HepG2 (cell line): ENCODE measurements around the gene KLHL11. TPM values are rescaled to one million over a fixed set of nuclear protein-coding genes. Genes with fewer than 3 reads are reported as not detected.

ENCODE experiments used
- FOXM1 ChIP-seq: sonication (generic); formaldehyde crosslinking; IDR thresholded peaks from 2 replicates; pipeline ENCODE4 v1.5.0; 2020; ENCODE audit warnings: missing genetic modification reagents
- HINFP ChIP-seq: sonication (generic); formaldehyde crosslinking; IDR thresholded peaks from 2 replicates; pipeline ENCODE4 v1.4.0; 2020; ENCODE audit warnings: low read depth, mild to moderate bottlenecking, missing genetic modification reagents
- IRF1 ChIP-seq: sonication (generic); formaldehyde crosslinking; IDR thresholded peaks from 2 replicates; pipeline ENCODE4 v1.4.0; 2020; ENCODE audit warnings: low read depth, mild to moderate bottlenecking, missing genetic modification reagents
- PHF21A ChIP-seq: sonication (generic); formaldehyde crosslinking; IDR thresholded peaks from 2 replicates; pipeline ENCODE4 v1.5.0; 2020; ENCODE audit warnings: mild to moderate bottlenecking, missing genetic modification reagents
- POLR2AphosphoS2 ChIP-seq: IDR thresholded peaks from 2 replicates; pipeline ENCODE4 v1.6.1; 2011; ENCODE audit warnings: low read depth, low read length, improper control_type of control experiment
- PREB ChIP-seq: sonication (generic); formaldehyde crosslinking; IDR thresholded peaks from 2 replicates; pipeline ENCODE4 v1.4.0; 2020; ENCODE audit warnings: missing genetic modification reagents
- PRMT3 ChIP-seq: sonication (generic); formaldehyde crosslinking; IDR thresholded peaks from 2 replicates; pipeline ENCODE4 v1.8.1; 2022; ENCODE audit warnings: low read depth, mild to moderate bottlenecking, moderate library complexity, missing genetic modification reagents, borderline replicate concordance
- RXRA ChIP-seq: sonication (generic); formaldehyde crosslinking; IDR thresholded peaks from 2 replicates; pipeline ENCODE4 v1.5.1; 2020; ENCODE audit warnings: missing genetic modification reagents
- STAT5B ChIP-seq: sonication (generic); formaldehyde crosslinking; IDR thresholded peaks from 2 replicates; pipeline ENCODE4 v1.4.0; 2020; ENCODE audit warnings: missing genetic modification reagents
- TAF1 ChIP-seq: sonication (generic); formaldehyde crosslinking; IDR thresholded peaks from 2 replicates; pipeline ENCODE4 v1.4.0; 2020; ENCODE audit warnings: missing genetic modification reagents
- ZFP82 ChIP-seq: sonication (generic); formaldehyde crosslinking; IDR thresholded peaks from 2 replicates; pipeline ENCODE4 v1.5.1; 2020; ENCODE audit warnings: mild to moderate bottlenecking, missing genetic modification reagents, borderline replicate concordance
- ZNF160 ChIP-seq: sonication (generic); formaldehyde crosslinking; IDR thresholded peaks from 2 replicates; pipeline ENCODE4 v1.8.0; 2022; ENCODE audit warnings: mild to moderate bottlenecking, inconsistent platforms, missing genetic modification reagents
- ZNF33A ChIP-seq: sonication (generic); formaldehyde crosslinking; IDR thresholded peaks from 2 replicates; pipeline ENCODE4 v1.5.1; 2020; ENCODE audit warnings: missing genetic modification reagents, mild to moderate bottlenecking, moderate library complexity, borderline replicate concordance
- ZNF607 ChIP-seq: sonication (generic); formaldehyde crosslinking; IDR thresholded peaks from 2 replicates; pipeline ENCODE4 v1.5.1; 2020; ENCODE audit warnings: missing genetic modification reagents, mild to moderate bottlenecking, borderline replicate concordance
- ZNF782 ChIP-seq: sonication (generic); formaldehyde crosslinking; IDR thresholded peaks from 2 replicates; pipeline ENCODE4 v1.4.0; 2020; ENCODE audit warnings: missing genetic modification reagents, mild to moderate bottlenecking, borderline replicate concordance
- ZNF784 ChIP-seq: sonication (generic); formaldehyde crosslinking; IDR thresholded peaks from 2 replicates; pipeline ENCODE4 v1.5.1; 2020; ENCODE audit warnings: missing genetic modification reagents, mild to moderate bottlenecking, borderline replicate concordance
- ZNF788 ChIP-seq: sonication (generic); formaldehyde crosslinking; IDR thresholded peaks from 2 replicates; pipeline ENCODE4 v1.5.0; 2020; ENCODE audit warnings: mild to moderate bottlenecking, missing genetic modification reagents, borderline replicate concordance
- polyA plus RNA-seq, 8 experiments: library from polyadenylated mRNA; depleted of rRNA in 3 of 8; stranded (reverse) in 7 of 8; unstranded in 1 of 8; fragments of >200 nt; fragmentation: Illumina TruSeq in 4 of 8; extraction: Trizol in 4 of 8; gene quantifications; 2 replicates each; pipeline versions ENCODE4 v1.2.1 to v1.2.3, GENCODE V29; 2011 to 2016; ENCODE audit warnings: low read depth in 4 of 8, missing spikeins in 1 of 8, mixed read lengths in 1 of 8; ENCODE audit not compliant: insufficient read depth in 1 of 8
- total RNA-seq, 5 experiments: library from RNA; depleted of rRNA; stranded (reverse); fragments of >200 nt; fragmentation: Illumina TruSeq; extraction: Trizol; gene quantifications; 2 replicates each; pipeline ENCODE4 v1.2.3, GENCODE V29; 2016; ENCODE audit warnings: low read depth in 1 of 5

KLHL11 gene
- total and polyA plus RNA-seq, 2 of the 13 experiments (the other 11 are each of a cell fraction or from before 2014, with no cell fraction given) = 7.7 to 27.5 TPM

GRCh38 chr17:41811549-41812380 lies 53.5 kb downstream of the KLHL11 start, which contains the start of gene P3H4 (continued):
- TF ChIP-seq ZNF788 (peak; percentile 52), TAF1 (CRISPR knock-in tag) (peak; percentile 76), RXRA (peak; percentile 33; the same call in 1 of the 2 replicates), POLR2AphosphoS2 (no peak), ZNF160 (CRISPR knock-in tag) (peak; percentile 90), ZNF33A (CRISPR knock-in tag) (no peak), ZNF607 (CRISPR knock-in tag) (peak; percentile 74), PREB (CRISPR knock-in tag) (peak; percentile 42; the same call in 1 of the 2 replicates), ZNF784 (CRISPR knock-in tag) (peak; percentile 96), STAT5B (CRISPR knock-in tag) (peak; percentile 10; the same call in 1 of the 2 replicates), FOXM1 (no peak), ZFP82 (CRISPR knock-in tag) (peak; percentile 6; the same call in 1 of the 2 replicates), PRMT3 (peak; percentile 98; the same call in 1 of the 2 replicates), IRF1 (CRISPR knock-in tag) (peak; percentile 53; the same call in 1 of the 2 replicates), ZNF782 (CRISPR knock-in tag) (peak; percentile 71; the same call in 1 of the 2 replicates), PHF21A (CRISPR knock-in tag) (no peak; the same call in 1 of the 2 replicates), HINFP (CRISPR knock-in tag) (peak; percentile 74; the same call in 1 of the 2 replicates)
